ENCODE measurements around the gene ZZZ3. TPM values are rescaled to one million over a fixed set of nuclear protein-coding genes. Genes with fewer than 3 reads are reported as not detected.

The ZZZ3 gene
- total and polyA plus RNA-seq, 2 of the 13 experiments (the other 11 are each of a cell fraction or from before 2014, with no cell fraction given) = 18.1 to 50.2 TPM

DNA sequence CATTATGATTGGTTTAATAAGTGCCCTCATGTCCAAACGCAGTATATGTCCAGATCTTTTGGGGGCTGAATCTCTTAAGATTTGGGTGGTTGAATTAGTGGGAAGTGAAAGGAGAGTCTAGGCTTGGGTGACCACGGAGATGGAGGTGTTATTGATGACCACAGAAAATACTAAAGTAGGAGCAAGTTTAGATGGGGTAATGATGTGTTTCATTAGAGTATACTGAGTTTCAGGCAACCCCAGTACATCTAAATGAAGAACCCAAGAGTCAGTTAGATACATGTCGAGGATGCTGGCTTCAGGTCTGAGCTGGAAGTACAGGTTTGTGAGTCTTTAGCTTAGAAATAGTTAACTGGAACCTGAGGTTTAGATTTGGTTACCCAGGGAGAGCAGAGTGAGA lies 6.5 kb upstream of the ZZZ3 start:
- Histone ChIP-seq H4K20me1 (ENCODE audit: insufficient read depth, low read length) (no peaks in the 10 kb centered on the region), H3K27me3 (ENCODE audit: control insufficient read depth in 1 of 2, insufficient read depth in 2 of 2, low read length in 2 of 2) (no peaks in the 10 kb centered on the region), H3K4me3 (replicated peaks in 1 of 3; ENCODE audit: insufficient read depth in 1 of 3, low read depth in 2 of 3, low read length in 3 of 3) (no peak overlapping the region), H3K4me1 (ENCODE audit: insufficient read depth, low read length) (peaks cover 10% of the 10 kb centered on the region), H3K9ac (ENCODE audit: insufficient read depth, low read depth, low read length) (no peak overlapping the region), H3K27ac (ENCODE audit: extremely low read length, insufficient read depth, low read length) (no peak overlapping the region), H3K79me2 (ENCODE audit: insufficient read depth, low read length) (no peaks in the 10 kb centered on the region), H2AFZ (ENCODE audit: low read length) (no peak overlapping the region), H3K9me3 (ENCODE audit: low read length) (no peaks in the 10 kb centered on the region), H3K4me2 (ENCODE audit: low read depth, low read length) (no peak overlapping the region), H3K36me3 (replicated peaks in 1 of 2; ENCODE audit: control insufficient read depth in 1 of 2, insufficient read depth in 2 of 2, low read length in 2 of 2) (no peaks in the 10 kb centered on the region)
- no peak for DNase-seq (ENCODE audit: low spot score)
- ChIA-PET POLR2A (no interaction called here), CTCF (ENCODE audit: low intra/inter-chr PET ratio, low total read pairs) (no interaction called here)
- intact Hi-C loops (cut with micrococcal nuclease; ENCODE audit: unreplicated experiment) = no loop called here
- 84% methylated on average over 3 of the region's 3 CpGs for WGBS (ENCODE audit: low lambda C conversion rate)
- in situ Hi-C loops (cut with HindIII; ENCODE audit: extremely low pct_ligation_motif_present, low pct_unique_long_range_greater_than_20kb) = no loop called here
- BruUV-seq (replicated peaks) = no TSS peak
- FAIRE-seq = no peak
- ATAC-seq = no peak
- TF ChIP-seq IKZF4 (CRISPR knock-in tag; IDR thresholded peaks at IDR 0.05; ENCODE audit: borderline replicate concordance, low read depth, not compliant biosample characterization) (no peak), REL (CRISPR knock-in tag; conservative IDR thresholded peaks at IDR 0.05) (no peak), ZNF761 (CRISPR knock-in tag; conservative IDR thresholded peaks at IDR 0.05) (no peak), ZNF124 (CRISPR knock-in tag; IDR thresholded peaks at IDR 0.05) (no peak), ZC3H13 (CRISPR knock-in tag; IDR thresholded peaks at IDR 0.05) (no peak), ZUFSP (CRISPR knock-in tag; IDR thresholded peaks at IDR 0.05; ENCODE audit: borderline replicate concordance) (no peak)

- no peaks in the 10 kb centered on the region for H3K27me3 ChIP-seq (ENCODE audit: control insufficient read depth in 1 of 2, insufficient read depth in 2 of 2, low read length in 2 of 2)
- H2AFZ ChIP-seq (ENCODE audit: low read length) = no peak overlapping the region
- H3K36me3 ChIP-seq (replicated peaks in 1 of 2; ENCODE audit: control insufficient read depth in 1 of 2, insufficient read depth in 2 of 2, low read length in 2 of 2) = no peaks in the 10 kb centered on the region
- H3K9ac ChIP-seq (ENCODE audit: insufficient read depth, low read depth, low read length) = no peak overlapping the region
- 43% methylated on average over 9 of the region's 21 CpGs for WGBS (ENCODE audit: low lambda C conversion rate)
- intact Hi-C loops (cut with micrococcal nuclease; ENCODE audit: unreplicated experiment) = no loop called here
- ChIA-PET POLR2A (interaction anchor here (0.8 kb wide), 1 partner anchor 71 kb away, joined by 3 read pairs; no protein-coding TSS in a partner anchor), CTCF (ENCODE audit: low intra/inter-chr PET ratio, low total read pairs) (no interaction called here)
- DNase-seq (ENCODE audit: low spot score) (peak; percentile 41), ATAC-seq (peak; percentile 20; the same call in 2 of the 3 replicates), FAIRE-seq (no peak)
- in situ Hi-C loops (cut with HindIII; ENCODE audit: extremely low pct_ligation_motif_present, low pct_unique_long_range_greater_than_20kb) = no loop called here
- peak overlapping the region in 2 of 3 experiments; percentile 26 to 33; a peak in 4 of 6 replicates for H3K4me3 ChIP-seq (replicated peaks in 1 of 3; ENCODE audit: insufficient read depth in 1 of 3, low read depth in 2 of 3, low read length in 3 of 3)
- H3K79me2 ChIP-seq (ENCODE audit: insufficient read depth, low read length) = no peaks in the 10 kb centered on the region
- peaks cover 12% of the 10 kb centered on the region for H3K4me1 ChIP-seq (ENCODE audit: insufficient read depth, low read length)
- H3K4me2 ChIP-seq (ENCODE audit: low read depth, low read length) = peak overlapping the region; percentile 23; the same call in 1 of the 2 replicates
- BruUV-seq (replicated peaks) = no TSS peak
- H4K20me1 ChIP-seq (ENCODE audit: insufficient read depth, low read length) = no peaks in the 10 kb centered on the region
- no peak overlapping the region for H3K27ac ChIP-seq (ENCODE audit: extremely low read length, insufficient read depth, low read length)
- no peaks in the 10 kb centered on the region for H3K9me3 ChIP-seq (ENCODE audit: low read length)
- TF ChIP-seq HMGXB4 (CRISPR knock-in tag; IDR thresholded peaks at IDR 0.05; ENCODE audit: borderline replicate concordance in 1 of 2, low read depth in 1 of 2) (0 out of 4 replicates have a peak, but pooled peaks of 1 of the 2 experiments have one; percentile 36), GABPB1 (CRISPR knock-in tag; IDR thresholded peaks at IDR 0.05) (0 out of 2 replicates have a peak, but pooled peaks have one; percentile 15), RBFOX2 (IDR thresholded peaks at IDR 0.05; ENCODE audit: low read depth, low read length) (0 out of 2 replicates have a peak, but pooled peaks have one; percentile 27), MAF1 (CRISPR knock-in tag; IDR thresholded peaks at IDR 0.05; ENCODE audit: borderline replicate concordance) (no peak), ZSCAN12 (CRISPR knock-in tag; IDR thresholded peaks at IDR 0.05) (no peak), ZNF326 (CRISPR knock-in tag; IDR thresholded peaks at IDR 0.05; ENCODE audit: borderline replicate concordance) (no peak)
- TF ChIP-seq, protein P1, sequence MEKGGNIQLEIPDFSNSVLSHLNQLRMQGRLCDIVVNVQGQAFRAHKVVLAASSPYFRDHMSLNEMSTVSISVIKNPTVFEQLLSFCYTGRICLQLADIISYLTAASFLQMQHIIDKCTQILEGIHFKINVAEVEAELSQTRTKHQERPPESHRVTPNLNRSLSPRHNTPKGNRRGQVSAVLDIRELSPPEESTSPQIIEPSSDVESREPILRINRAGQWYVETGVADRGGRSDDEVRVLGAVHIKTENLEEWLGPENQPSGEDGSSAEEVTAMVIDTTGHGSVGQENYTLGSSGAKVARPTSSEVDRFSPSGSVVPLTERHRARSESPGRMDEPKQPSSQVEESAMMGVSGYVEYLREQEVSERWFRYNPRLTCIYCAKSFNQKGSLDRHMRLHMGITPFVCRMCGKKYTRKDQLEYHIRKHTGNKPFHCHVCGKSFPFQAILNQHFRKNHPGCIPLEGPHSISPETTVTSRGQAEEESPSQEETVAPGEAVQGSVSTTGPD (CRISPR knock-in tag; IDR thresholded peaks at IDR 0.05) = no peak
These were observed 5.1 kb upstream of the ZZZ3 start for GRCh38 chr1:77687519-77687906.

All from HepG2 (cell line).